ENCODE data around the gene CCDC116.
"Not testable (repeated sequence)": the region's sequence is repeated elsewhere in the genome, so short reads cannot be mapped to it uniquely, and the experiment has no call there.

CCDC116 gene

GRCh38 chr22:21634081-21634480, 1.5 kb downstream of the CCDC116 start:
- no peak for DNase-seq

- no peak for DNase-seq
These were observed 2.3 kb downstream of the CCDC116 start for GRCh38 chr22:21634844-21635243.

- no peak for DNase-seq
These were observed 3.4 kb downstream of the CCDC116 start for GRCh38 chr22:21635771-21636510.

GRCh38 chr22:21636629-21637218, 4.2 kb downstream of the CCDC116 start:
- no peak for DNase-seq

DNA sequence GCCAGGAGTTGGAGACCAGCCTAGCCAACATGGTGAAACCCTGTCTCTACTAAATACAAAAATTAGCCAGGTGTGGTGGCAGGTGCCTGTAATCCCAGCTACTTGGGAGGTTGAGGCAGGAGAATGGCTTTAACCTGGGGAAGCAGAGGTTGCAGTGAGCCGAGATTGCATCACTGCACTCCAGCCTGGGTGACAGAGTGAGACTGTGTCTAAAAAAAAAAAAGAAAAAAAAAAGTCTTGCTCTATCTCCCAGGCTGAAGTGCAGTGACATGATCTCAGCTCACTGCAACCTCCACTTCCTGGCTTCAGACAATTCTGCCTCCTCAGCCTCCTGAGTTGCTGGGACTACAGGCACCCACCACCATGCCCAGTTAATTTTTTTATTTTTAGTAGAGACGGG, 4.9 kb downstream of the CCDC116 start:
- DNase-seq = not testable (repeated sequence)

GRCh38 chr22:21639359-21639758, 6.8 kb downstream of the CCDC116 start:
- DNase-seq = no peak

GRCh38 chr22:21640810-21641209, 8.2 kb downstream of the CCDC116 start:
- no peak for DNase-seq

DNA sequence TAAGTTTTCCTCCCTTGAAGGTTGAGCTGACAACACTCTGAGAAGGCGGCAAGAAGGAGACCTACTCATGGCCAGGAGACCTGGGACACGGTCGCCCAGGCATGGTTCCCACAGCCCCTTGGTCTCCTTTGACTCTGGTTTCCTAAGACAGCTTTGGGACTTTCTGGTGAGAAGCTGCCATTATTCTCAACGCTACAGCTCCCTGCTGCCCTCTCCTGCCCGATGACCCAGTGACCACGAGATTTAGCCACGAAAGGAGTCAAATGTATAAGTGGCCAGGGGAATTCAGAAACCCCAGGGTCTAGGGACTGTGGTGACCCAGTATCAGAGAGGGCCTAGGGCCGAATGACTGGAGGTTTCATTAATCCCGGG, 8.8 kb downstream of the CCDC116 start:
- peak; percentile 7 for DNase-seq

GRCh38 chr22:21641789-21642583, 9.4 kb downstream of the CCDC116 start, which contains the start of gene SDF2L1:
Gene SDF2L1 (plus strand): TSS chr22:21642302. CDS start chr22:21642337, 35 bp downstream.
- peak; percentile 94 for DNase-seq

GRCh38 chr22:21642584-21643448, 10.3 kb downstream of the CCDC116 start:
- peak; percentile 61 for DNase-seq

GRCh38 chr22:21643533-21644357, 11.2 kb downstream of the CCDC116 start:
- no peak for DNase-seq

DNA sequence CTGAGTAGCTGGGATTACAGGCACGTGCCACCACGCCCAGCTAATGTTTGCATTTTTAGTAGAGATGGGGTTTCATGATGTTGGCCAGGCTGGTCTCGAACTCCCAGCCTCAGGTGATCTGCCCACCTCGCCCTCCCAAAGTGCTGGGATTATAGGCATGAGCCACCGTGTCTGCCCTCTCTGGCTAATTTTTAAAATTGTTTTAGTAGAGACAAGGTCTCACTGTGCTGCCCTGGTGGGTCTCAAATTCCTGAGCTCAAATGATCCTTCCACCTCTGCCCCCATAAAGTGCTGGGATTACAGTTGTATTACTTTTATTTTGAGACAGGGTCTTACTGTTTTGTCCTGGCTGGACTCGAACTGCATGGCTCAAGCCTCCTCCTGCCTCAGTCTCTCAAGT, 13.0 kb downstream of the CCDC116 start:
- DNase-seq = not testable (repeated sequence)

DNA sequence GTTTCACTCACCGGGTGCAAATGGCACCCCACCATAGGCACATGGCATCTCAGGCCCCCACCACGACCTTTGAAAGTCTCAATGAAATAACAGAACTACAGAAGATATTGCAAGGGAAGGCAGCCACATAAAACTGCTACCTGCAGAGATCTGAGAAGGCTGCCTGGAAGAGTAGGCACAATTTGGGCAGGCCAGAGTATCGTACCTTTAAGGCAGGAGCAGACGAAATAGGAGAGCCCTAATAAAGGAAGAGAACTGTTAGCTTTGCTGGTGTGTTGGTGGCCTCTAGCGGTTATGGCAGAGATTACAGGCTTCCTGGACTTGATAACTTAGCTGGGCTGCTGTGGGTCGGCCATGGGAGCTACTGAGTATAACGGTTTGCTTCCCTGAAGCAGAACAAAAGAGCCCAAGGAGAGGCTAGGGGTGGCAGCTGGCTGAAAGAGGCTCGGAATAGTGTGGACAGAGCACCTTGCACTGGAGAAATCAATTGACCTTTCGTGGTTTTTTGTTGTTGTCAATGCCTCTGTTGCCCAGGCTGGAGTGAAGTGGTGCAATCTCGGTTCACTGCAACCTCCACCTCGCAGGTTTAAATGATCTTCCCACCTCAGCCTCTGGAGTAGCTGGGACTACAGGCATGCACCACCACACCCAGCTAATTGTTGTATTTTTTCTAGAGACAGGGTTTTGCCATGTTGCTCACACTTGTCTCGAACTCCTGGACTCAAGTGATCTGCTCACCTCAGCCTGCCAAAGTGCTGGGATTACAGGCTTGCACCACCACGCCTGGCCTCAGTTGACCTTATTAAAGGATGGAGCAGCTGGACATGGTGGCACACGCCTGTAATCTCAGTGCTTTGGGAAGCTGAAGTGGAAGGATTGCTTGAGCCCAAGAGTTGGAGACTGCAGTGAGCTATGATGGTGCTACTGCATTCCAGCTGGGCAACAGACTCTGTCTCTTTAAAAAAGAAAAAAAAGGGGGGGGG, 14.3 kb downstream of the CCDC116 start:
- peak; percentile 73 for DNase-seq

DNA sequence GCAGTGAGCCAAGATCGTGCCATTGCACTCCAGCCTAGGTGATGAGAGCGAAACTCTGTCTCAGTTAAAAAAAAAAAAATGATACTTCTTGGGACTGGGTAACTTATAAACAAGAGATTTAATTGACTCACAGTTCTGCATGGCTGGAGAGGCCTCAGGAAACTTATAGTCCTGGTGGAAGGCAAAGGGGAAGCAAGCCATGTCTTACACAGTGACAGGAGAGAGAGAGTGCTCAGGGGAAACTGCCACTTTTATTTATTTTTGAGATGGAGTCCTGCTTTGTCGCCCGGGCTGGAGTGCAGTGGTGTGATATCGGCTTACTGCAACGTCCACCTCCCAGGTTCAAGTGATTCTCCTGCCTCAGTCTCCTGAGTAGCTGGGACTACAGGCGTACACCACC, 17.7 kb downstream of the CCDC116 start:
- DNase-seq = no peak

DNA sequence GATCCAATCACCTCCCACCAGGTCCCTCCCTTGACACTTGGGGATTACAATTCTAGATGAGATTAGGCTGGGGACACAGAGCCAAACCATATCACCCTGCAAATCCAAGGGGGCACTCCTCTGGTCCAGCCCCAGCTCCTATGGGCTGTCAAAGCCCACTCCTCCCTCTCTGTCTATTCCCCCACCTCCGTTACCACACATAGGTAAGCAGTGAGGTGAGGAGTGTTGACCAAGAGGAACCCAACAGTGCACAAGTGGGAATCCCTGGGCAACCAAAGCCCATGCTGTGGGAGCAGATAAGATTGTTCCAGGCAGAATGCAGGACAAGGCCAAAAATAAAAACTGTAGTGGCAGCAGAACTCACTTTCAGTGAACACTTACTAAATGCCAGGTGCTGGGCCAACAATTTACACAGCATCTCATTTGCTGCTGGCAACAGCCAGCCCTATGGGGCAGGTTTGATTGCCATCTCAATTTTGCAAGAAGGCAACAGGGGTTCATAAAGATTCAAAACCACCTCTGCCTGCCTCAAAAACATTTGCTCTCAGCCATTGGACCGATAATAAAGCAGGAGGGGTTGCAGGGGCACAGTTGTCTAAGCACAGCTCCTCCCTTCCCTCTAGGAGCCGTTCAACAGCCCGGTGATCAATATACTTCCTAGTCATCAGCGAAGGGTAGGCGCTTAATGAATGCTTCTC, 18.4 kb downstream of the CCDC116 start:
- DNase-seq = peak; percentile 24

- no peak for DNase-seq
These were observed 19.0 kb downstream of the CCDC116 start for GRCh38 chr22:21651521-21652009.

- DNase-seq = peak; percentile 87
These were observed 19.5 kb downstream of the CCDC116 start for GRCh38 chr22:21652010-21652546.

DNA sequence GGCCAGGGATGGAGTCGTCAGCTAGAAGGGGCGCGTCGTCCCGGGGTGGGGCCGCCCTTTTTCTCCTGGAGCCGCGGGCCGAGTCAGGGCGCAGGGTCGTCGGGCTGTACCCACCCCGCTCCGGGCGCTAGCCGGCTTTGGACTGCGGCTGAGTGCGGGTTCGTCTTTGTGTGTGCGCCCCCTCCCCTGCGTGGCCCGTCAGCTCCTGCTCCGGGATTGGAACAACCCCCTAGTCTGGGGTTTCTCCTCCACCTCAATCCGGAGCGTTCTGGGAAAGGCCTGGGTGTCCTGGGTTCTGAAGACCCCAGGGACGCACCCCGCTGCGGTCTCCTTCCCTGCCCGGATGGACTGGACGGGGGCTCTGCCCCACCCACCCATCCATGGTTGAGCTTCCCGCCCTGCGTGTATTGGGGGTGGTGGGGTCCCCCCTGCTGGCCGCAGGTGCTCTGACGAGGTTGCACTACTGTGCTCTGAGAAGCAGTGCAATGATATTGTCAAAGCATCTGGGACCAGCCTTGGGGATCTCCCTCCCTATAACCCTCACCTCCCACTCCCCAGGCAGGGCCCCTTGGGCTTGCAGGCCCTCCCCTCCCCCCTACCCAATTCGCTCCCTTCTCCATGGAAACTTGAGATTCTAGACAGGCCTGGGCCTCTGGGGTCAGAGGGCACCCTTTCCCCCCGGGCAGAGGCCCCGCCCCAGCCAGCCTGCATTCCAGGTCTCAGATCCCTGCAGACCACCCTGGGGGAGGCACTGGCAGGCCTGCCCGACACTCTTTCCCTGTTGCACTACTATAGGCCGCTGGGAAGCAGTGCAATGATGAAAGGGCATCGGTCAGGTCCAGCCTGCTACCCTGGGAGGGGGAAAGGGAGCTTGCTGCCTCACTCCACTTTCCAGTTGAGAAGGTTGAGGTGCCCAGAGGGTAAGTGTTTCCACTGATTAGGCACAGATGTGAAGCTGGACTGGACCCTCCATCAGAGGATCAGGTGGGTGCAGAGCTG, 20.3 kb downstream of the CCDC116 start:
- no peak for DNase-seq
